HG03045 (cell line): ENCODE data around the gene DIS3L.
A peak's percentile ranks its signal among the peaks of the same experiment; 100 is the strongest.
"Not testable (repeated sequence)": the region's sequence is repeated elsewhere in the genome, so short reads cannot be mapped to it uniquely, and the experiment has no call there.

Source experiments
- ATAC-seq: cut with Tn5 transposase; IDR thresholded peaks from one replicate; pipeline ENCODE4 v1.9.1; 2021; ENCODE audit warnings: mild to moderate bottlenecking, moderate library complexity; ENCODE audit not compliant: unreplicated experiment

The DIS3L gene

GRCh38 chr15:66276546-66276945 lies 16.8 kb upstream of the DIS3L start:
- ATAC-seq, result no peak

- ATAC-seq, result no peak
These were observed 15.3 kb upstream of the DIS3L start for GRCh38 chr15:66278056-66278455.

- no peak for ATAC-seq
These were observed 14.7 kb upstream of the DIS3L start for GRCh38 chr15:66278671-66279070.

- no peak for ATAC-seq
These were observed 9.1 kb upstream of the DIS3L start for GRCh38 chr15:66284271-66284670.

GRCh38 chr15:66285533-66286280 lies 7.7 kb upstream of the DIS3L start:
- no peak for ATAC-seq

- no peak for ATAC-seq
These were observed 5.8 kb upstream of the DIS3L start for GRCh38 chr15:66287461-66288057.

GRCh38 chr15:66288093-66288492 lies 5.3 kb upstream of the DIS3L start:
- no peak for ATAC-seq

- ATAC-seq, result no peak
These were observed 4.7 kb upstream of the DIS3L start for GRCh38 chr15:66288551-66289185.

GRCh38 chr15:66290007-66290406 lies 3.4 kb upstream of the DIS3L start:
- ATAC-seq, result no peak

GRCh38 chr15:66290518-66290917 lies 2.9 kb upstream of the DIS3L start:
- ATAC-seq, result no peak

GRCh38 chr15:66291816-66292570 lies 1.4 kb upstream of the DIS3L start:
- no peak for ATAC-seq

- no peak for ATAC-seq
These were observed 573 bp upstream of the DIS3L start for GRCh38 chr15:66292571-66293418.

- ATAC-seq, result peak; percentile 3
These were observed 976 bp downstream of the DIS3L start for GRCh38 chr15:66294157-66294931.

- ATAC-seq, result no peak
These were observed 1.5 kb downstream of the DIS3L start for GRCh38 chr15:66294932-66295235.

GRCh38 chr15:66296186-66296585 lies 2.8 kb downstream of the DIS3L start:
- ATAC-seq, result no peak

- no peak for ATAC-seq
These were observed 5.5 kb downstream of the DIS3L start for GRCh38 chr15:66298803-66299251.

- no peak for ATAC-seq
These were observed 9.3 kb downstream of the DIS3L start for GRCh38 chr15:66302489-66303278.

- not testable (repeated sequence) for ATAC-seq
These were observed 11.1 kb downstream of the DIS3L start for GRCh38 chr15:66304425-66304824.

GRCh38 chr15:66306381-66306780 lies 13.0 kb downstream of the DIS3L start:
- ATAC-seq, result no peak
